Measurements from ENCODE around the gene RABEPK. TPM values are rescaled to one million over a fixed set of nuclear protein-coding genes. Genes with fewer than 3 reads are reported as not detected.
A peak's percentile ranks its signal among the peaks of the same experiment; 100 is the strongest.

RABEPK gene
- total RNA-seq, 4 donors from 2014 or later = 16.0 to 39.7 (median 21.0) TPM

GRCh38 chr9:125258160-125258785, 57.9 kb downstream of the RABEPK start:
- H3K4me3 ChIP-seq = no peak overlapping the region
- no peak for DNase-seq
- TF ChIP-seq POLR2A (IDR thresholded peaks at IDR 0.05) = no peak
- no peak for TF ChIP-seq CTCF (IDR thresholded peaks at IDR 0.05)
- intact Hi-C loops (cut with DNase I; ENCODE audit: low total_unique reads) = no loop called here
- no peaks in the 10 kb centered on the region for H3K36me3 ChIP-seq
- no peaks in the 10 kb centered on the region for H3K9me3 ChIP-seq
- no peak overlapping the region for H3K27ac ChIP-seq
- H3K4me1 ChIP-seq = no peaks in the 10 kb centered on the region
- no peaks in the 10 kb centered on the region for H3K27me3 ChIP-seq

- no peaks in the 10 kb centered on the region for H3K9me3 ChIP-seq
- H3K27ac ChIP-seq = no peak overlapping the region
- no peak overlapping the region for H3K4me3 ChIP-seq
- H3K4me1 ChIP-seq = no peaks in the 10 kb centered on the region
- intact Hi-C loops (cut with DNase I; ENCODE audit: low total_unique reads) = no loop called here
- no peak for TF ChIP-seq CTCF (IDR thresholded peaks at IDR 0.05)
- no peak for TF ChIP-seq POLR2A (IDR thresholded peaks at IDR 0.05)
- no peaks in the 10 kb centered on the region for H3K36me3 ChIP-seq
- DNase-seq = no peak
- H3K27me3 ChIP-seq = no peaks in the 10 kb centered on the region
These were observed 58.6 kb downstream of the RABEPK start for GRCh38 chr9:125258832-125259534.

GRCh38 chr9:125260561-125260960, 60.2 kb downstream of the RABEPK start:
- intact Hi-C loops (cut with DNase I; ENCODE audit: low total_unique reads) = no loop called here
- Histone ChIP-seq H3K27ac (no peak overlapping the region), H3K27me3 (no peaks in the 10 kb centered on the region), H3K4me1 (no peaks in the 10 kb centered on the region), H3K4me3 (no peak overlapping the region), H3K36me3 (no peaks in the 10 kb centered on the region), H3K9me3 (no peaks in the 10 kb centered on the region)
- TF ChIP-seq POLR2A (IDR thresholded peaks at IDR 0.05) = no peak
- no peak for TF ChIP-seq CTCF (IDR thresholded peaks at IDR 0.05)
- DNase-seq = no peak

- peak within 1 kb of the TSS; percentile 76 to 87 for H3K4me3 ChIP-seq
- no peaks in the 10 kb centered on the region for H3K36me3 ChIP-seq
- H3K9me3 ChIP-seq = no peaks in the 10 kb centered on the region
- peak; percentile 32 to 68 (median 66) for TF ChIP-seq CTCF (IDR thresholded peaks at IDR 0.05)
- TF ChIP-seq POLR2A (IDR thresholded peaks at IDR 0.05) = peak; percentile 54 to 67
- H3K4me1 ChIP-seq = no peaks in the 10 kb centered on the region
- H3K27ac ChIP-seq = peak within 1 kb of the TSS; percentile 47 to 82
- DNase-seq = peak; percentile 80 to 89
- intact Hi-C loops (cut with DNase I; ENCODE audit: low total_unique reads) = no loop called here
- H3K27me3 ChIP-seq = no peaks in the 10 kb centered on the region
These were observed 61.4 kb downstream of the RABEPK start, which contains the start of gene GAPVD1 for GRCh38 chr9:125261501-125262293. Gene GAPVD1 (plus strand): TSS chr9:125261826. CDS start chr9:125298922, 37,096 bp downstream.
